Omental fat pad (tissue), 4 donors: ENCODE data around the gene LY86. TPM values are rescaled to one million over a fixed set of nuclear protein-coding genes. Genes with fewer than 3 reads are reported as not detected.

Source experiments
- ATAC-seq: fragments of 150-250 bp; one replicate; pipeline ENCODE4 v1.9.1; 2016; ENCODE audit warnings: mild to moderate bottlenecking, moderate library complexity; ENCODE audit not compliant: low FRiP score
- DNase-seq: peaks from one replicate; pipeline ENCODE4 v3.0.0-alpha.2; 2019; ENCODE audit warnings: low spot score
- total RNA-seq, 4 donors: library from RNA; depleted of rRNA; stranded (reverse); fragments of >200 nt; gene quantifications; one replicate each; pipeline ENCODE4 v1.1.0, GENCODE V29; 2016
- TF ChIP-seq, protein P1 (sequence below), 3 donors: fragments of 450-650 bp; IDR thresholded peaks; one replicate each; pipeline ENCODE4 v1.5.1; 2016 to 2017; ENCODE audit warnings: antibody characterized with exemption in 3 of 3, mild to moderate bottlenecking in 3 of 3, moderate library complexity in 2 of 3

The LY86 gene
- total RNA-seq, 4 donors from 2014 or later: 2.7 to 11.6 (median 8.1) TPM

GRCh38 chr6:6679633-6680032 lies 91.1 kb downstream of the LY86 start:
- TF ChIP-seq, protein P1, sequence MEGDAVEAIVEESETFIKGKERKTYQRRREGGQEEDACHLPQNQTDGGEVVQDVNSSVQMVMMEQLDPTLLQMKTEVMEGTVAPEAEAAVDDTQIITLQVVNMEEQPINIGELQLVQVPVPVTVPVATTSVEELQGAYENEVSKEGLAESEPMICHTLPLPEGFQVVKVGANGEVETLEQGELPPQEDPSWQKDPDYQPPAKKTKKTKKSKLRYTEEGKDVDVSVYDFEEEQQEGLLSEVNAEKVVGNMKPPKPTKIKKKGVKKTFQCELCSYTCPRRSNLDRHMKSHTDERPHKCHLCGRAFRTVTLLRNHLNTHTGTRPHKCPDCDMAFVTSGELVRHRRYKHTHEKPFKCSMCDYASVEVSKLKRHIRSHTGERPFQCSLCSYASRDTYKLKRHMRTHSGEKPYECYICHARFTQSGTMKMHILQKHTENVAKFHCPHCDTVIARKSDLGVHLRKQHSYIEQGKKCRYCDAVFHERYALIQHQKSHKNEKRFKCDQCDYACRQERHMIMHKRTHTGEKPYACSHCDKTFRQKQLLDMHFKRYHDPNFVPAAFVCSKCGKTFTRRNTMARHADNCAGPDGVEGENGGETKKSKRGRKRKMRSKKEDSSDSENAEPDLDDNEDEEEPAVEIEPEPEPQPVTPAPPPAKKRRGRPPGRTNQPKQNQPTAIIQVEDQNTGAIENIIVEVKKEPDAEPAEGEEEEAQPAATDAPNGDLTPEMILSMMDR (IDR thresholded peaks at IDR 0.05): no peak
- ATAC-seq (no peak), DNase-seq (no peak)

DNA sequence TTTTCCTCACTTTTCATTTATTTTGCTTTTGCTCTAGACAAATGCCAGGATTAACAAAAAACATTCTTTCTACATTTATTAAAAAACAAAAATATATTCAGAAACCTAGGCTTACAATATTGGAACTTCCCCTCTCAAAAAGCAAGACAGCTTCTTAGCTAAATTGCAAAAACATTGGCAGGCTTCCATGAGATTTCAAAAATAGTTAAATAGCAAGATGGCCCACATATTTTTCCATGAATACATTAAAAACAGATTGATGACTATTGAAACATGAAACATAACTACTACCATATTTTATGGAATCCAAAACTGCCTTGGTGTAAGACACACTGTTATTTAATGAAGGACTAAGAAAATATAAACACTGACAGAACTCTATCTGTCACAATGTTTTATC lies 92.0 kb downstream of the LY86 start:
- TF ChIP-seq, protein P1 (IDR thresholded peaks at IDR 0.05): no peak
- DNase-seq: no peak
- ATAC-seq: no peak

GRCh38 chr6:6681075-6681849 lies 92.7 kb downstream of the LY86 start:
- ATAC-seq (no peak), DNase-seq (no peak)
- TF ChIP-seq, protein P1 (IDR thresholded peaks at IDR 0.05): no peak

DNA sequence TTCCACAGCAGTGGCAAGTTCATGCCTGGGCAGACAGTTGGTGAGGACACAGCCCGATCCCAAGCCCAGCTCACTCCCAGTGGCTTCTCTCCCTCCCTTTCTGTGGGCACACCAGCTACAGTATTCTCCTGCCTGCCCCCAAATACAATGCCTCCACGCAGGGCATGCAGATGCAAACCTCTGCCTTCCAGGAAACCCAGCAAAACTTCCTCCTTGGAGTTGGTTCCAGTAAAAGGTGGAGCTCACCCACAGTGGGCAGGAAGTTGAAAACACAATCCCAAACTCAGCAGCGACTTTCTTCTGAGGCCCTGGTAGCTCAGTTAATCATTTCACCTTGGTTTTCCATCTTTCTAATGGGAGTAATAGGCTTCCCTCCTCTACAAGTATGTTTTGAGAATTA lies 93.7 kb downstream of the LY86 start:
- TF ChIP-seq, protein P1 (IDR thresholded peaks at IDR 0.05): no peak
- DNase-seq (no peak), ATAC-seq (no peak)

GRCh38 chr6:6683969-6684833 lies 95.7 kb downstream of the LY86 start:
- no peak for ATAC-seq
- TF ChIP-seq, protein P1 (IDR thresholded peaks at IDR 0.05): no peak
- DNase-seq: no peak

GRCh38 chr6:6685249-6686040 lies 96.9 kb downstream of the LY86 start:
- ATAC-seq (no peak), DNase-seq (no peak)
- TF ChIP-seq, protein P1 (IDR thresholded peaks at IDR 0.05): no peak
